ENCODE measurements around the gene DCDC2C. TPM values are rescaled to one million over a fixed set of nuclear protein-coding genes. Genes with fewer than 3 reads are reported as not detected.

Gene DCDC2C
- total RNA-seq, 1 experiment from 2014 or later, result not detected

DNA sequence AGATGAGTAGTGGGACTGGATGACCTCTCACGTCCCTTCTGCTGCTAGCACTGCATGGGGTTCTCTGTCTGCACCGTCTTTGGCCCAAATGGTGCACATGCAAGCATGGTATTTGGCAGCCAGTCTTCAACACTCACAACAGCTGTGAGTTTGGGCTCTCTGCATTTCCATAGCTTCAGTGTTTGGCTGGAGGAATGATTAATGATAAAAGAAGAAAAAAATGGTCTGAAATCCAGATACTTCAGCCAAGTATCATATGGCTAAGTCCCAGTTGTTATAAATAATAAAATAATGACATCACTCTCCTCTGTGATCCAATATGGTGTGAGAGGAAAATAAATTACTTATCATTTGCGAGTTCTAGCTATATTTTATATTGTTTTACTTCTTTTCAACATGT is 173.3 kb downstream of the DCDC2C start:
- no peak overlapping the region for H3K27ac Mint-ChIP-seq
- peaks cover 7% of the 10 kb centered on the region for H3K27me3 Mint-ChIP-seq (ENCODE audit: low read depth)
- CTCF ChIA-PET, result no interaction called here
- no peak for DNase-seq (ENCODE audit: low spot score)
- POLR2A ChIA-PET, result no interaction called here
- H3K36me3 Mint-ChIP-seq, result peaks cover 63% of the 10 kb centered on the region
- H3K9me3 Mint-ChIP-seq, result peaks cover 83% of the 10 kb centered on the region
- no peak for TF ChIP-seq NFYB (CRISPR knock-in tag; conservative IDR thresholded peaks at IDR 0.05; ENCODE audit: low read depth)
- no peak for TF ChIP-seq TCF7 (CRISPR knock-in tag; IDR thresholded peaks at IDR 0.05; ENCODE audit: low read depth)
- TF ChIP-seq TEAD4 (CRISPR knock-in tag; IDR thresholded peaks at IDR 0.05), result no peak
- TF ChIP-seq GTF2I (CRISPR knock-in tag; conservative IDR thresholded peaks at IDR 0.05), result no peak
- TF ChIP-seq, protein P1, sequence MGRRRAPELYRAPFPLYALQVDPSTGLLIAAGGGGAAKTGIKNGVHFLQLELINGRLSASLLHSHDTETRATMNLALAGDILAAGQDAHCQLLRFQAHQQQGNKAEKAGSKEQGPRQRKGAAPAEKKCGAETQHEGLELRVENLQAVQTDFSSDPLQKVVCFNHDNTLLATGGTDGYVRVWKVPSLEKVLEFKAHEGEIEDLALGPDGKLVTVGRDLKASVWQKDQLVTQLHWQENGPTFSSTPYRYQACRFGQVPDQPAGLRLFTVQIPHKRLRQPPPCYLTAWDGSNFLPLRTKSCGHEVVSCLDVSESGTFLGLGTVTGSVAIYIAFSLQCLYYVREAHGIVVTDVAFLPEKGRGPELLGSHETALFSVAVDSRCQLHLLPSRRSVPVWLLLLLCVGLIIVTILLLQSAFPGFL (CRISPR knock-in tag; IDR thresholded peaks at IDR 0.05; ENCODE audit: borderline replicate concordance), result no peak
- no peak for TF ChIP-seq FOXP1 (CRISPR knock-in tag; IDR thresholded peaks at IDR 0.05; ENCODE audit: borderline replicate concordance)
- TF ChIP-seq, protein P2, sequence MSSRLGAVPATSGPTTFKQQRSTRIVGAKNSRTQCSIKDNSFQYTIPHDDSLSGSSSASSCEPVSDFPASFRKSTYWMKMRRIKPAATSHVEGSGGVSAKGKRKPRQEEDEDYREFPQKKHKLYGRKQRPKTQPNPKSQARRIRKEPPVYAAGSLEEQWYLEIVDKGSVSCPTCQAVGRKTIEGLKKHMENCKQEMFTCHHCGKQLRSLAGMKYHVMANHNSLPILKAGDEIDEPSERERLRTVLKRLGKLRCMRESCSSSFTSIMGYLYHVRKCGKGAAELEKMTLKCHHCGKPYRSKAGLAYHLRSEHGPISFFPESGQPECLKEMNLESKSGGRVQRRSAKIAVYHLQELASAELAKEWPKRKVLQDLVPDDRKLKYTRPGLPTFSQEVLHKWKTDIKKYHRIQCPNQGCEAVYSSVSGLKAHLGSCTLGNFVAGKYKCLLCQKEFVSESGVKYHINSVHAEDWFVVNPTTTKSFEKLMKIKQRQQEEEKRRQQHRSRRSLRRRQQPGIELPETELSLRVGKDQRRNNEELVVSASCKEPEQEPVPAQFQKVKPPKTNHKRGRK (CRISPR knock-in tag; IDR thresholded peaks at IDR 0.05; ENCODE audit: borderline replicate concordance), result no peak
- TF ChIP-seq SMAD4 (CRISPR knock-in tag; IDR thresholded peaks at IDR 0.05), result no peak
- TF ChIP-seq, protein P3, sequence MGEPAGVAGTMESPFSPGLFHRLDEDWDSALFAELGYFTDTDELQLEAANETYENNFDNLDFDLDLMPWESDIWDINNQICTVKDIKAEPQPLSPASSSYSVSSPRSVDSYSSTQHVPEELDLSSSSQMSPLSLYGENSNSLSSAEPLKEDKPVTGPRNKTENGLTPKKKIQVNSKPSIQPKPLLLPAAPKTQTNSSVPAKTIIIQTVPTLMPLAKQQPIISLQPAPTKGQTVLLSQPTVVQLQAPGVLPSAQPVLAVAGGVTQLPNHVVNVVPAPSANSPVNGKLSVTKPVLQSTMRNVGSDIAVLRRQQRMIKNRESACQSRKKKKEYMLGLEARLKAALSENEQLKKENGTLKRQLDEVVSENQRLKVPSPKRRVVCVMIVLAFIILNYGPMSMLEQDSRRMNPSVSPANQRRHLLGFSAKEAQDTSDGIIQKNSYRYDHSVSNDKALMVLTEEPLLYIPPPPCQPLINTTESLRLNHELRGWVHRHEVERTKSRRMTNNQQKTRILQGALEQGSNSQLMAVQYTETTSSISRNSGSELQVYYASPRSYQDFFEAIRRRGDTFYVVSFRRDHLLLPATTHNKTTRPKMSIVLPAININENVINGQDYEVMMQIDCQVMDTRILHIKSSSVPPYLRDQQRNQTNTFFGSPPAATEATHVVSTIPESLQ (CRISPR knock-in tag; IDR thresholded peaks at IDR 0.05), result no peak
- no peak for ATAC-seq
- no peak overlapping the region for H3K4me3 Mint-ChIP-seq
- no peaks in the 10 kb centered on the region for H3K4me1 Mint-ChIP-seq

DNA sequence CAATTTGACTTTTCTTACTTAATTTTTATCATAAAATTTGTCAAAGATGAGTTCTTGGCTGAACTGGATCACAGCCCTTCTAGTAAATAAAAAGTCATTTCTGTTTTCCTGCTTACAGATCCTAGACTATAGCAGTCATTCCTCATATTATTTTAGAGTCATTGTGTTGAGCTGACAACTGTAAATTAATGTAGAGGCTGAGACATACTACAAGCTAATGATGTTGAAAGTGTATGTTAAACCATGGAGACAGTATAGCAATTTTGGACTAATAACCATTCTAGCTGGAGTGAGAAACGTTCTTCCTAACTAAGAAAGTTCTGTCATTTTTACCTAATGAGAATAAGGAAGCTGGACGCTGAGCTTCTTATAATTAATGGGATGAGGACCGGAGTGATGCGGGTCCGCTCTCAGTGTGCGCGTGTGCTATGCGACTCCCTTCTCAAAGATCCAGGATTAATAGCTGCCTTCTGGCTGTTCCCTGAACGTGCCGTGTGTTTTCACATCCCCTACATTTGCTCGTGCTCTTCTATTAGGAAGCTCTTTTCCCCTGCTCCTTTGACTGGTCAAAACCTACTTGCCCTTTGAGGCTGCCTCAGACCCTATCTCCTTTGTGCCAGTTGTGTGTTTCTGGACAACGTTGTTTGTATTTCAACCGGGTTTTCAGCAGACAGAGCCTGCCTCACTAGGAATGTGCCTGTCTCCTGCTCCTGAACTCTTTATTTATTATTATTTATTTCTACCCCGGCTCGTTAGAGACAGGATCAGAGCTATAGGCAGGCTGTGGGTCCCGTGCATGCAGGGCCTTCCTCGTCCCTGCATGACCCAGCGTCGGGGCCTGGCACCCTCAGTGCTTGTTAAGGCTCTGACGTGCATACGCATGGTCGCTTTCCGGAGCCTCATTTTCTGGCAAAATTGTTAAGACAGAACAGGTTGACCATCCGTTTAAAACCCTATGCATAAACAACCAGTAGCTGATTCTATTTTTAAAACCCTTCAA is 182.6 kb downstream of the DCDC2C start:
- Mint-ChIP-seq H3K9me3 (peaks cover 95% of the 10 kb centered on the region), H3K4me1 (no peaks in the 10 kb centered on the region), H3K27ac (no peak overlapping the region), H3K27me3 (ENCODE audit: low read depth) (peaks cover 11% of the 10 kb centered on the region), H3K36me3 (peaks cover 70% of the 10 kb centered on the region), H3K4me3 (no peak overlapping the region)
- CTCF ChIA-PET, result no interaction called here
- POLR2A ChIA-PET, result no interaction called here
- ATAC-seq, result no peak
- TF ChIP-seq PRRX2 (CRISPR knock-in tag; IDR thresholded peaks at IDR 0.05) (no peak), ESRRA (CRISPR knock-in tag; IDR thresholded peaks at IDR 0.05; ENCODE audit: borderline replicate concordance) (no peak), CREB1 (CRISPR knock-in tag; IDR thresholded peaks at IDR 0.05) (no peak), ZNF121 (CRISPR knock-in tag; IDR thresholded peaks at IDR 0.05) (no peak)
- no peak for DNase-seq (ENCODE audit: low spot score)

DNA sequence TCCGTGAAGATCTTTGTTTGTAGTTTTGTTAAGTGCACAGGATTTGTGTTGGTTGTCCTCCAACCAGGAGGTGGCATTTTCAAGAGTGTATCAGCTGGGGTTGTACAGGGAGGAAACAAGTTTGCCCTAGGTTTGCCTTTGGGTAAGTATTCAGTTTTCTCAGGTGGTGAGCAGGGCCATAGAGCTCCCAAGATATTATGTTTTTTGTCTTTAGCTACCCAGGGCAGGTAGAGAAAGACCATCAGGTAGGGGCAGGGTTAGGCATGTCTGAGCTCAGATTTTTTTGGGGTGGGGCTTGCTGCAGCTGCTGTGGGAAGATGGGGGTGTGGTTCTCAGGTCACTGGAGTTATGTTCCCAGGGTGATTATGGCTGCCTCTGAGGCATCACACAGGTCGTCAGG is 191.6 kb downstream of the DCDC2C start:
- no peak overlapping the region for H3K27ac Mint-ChIP-seq
- H3K27me3 Mint-ChIP-seq (ENCODE audit: low read depth), result peaks cover 16% of the 10 kb centered on the region
- TF ChIP-seq, protein P4, sequence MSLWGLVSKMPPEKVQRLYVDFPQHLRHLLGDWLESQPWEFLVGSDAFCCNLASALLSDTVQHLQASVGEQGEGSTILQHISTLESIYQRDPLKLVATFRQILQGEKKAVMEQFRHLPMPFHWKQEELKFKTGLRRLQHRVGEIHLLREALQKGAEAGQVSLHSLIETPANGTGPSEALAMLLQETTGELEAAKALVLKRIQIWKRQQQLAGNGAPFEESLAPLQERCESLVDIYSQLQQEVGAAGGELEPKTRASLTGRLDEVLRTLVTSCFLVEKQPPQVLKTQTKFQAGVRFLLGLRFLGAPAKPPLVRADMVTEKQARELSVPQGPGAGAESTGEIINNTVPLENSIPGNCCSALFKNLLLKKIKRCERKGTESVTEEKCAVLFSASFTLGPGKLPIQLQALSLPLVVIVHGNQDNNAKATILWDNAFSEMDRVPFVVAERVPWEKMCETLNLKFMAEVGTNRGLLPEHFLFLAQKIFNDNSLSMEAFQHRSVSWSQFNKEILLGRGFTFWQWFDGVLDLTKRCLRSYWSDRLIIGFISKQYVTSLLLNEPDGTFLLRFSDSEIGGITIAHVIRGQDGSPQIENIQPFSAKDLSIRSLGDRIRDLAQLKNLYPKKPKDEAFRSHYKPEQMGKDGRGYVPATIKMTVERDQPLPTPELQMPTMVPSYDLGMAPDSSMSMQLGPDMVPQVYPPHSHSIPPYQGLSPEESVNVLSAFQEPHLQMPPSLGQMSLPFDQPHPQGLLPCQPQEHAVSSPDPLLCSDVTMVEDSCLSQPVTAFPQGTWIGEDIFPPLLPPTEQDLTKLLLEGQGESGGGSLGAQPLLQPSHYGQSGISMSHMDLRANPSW (CRISPR knock-in tag; conservative IDR thresholded peaks at IDR 0.05; ENCODE audit: low read depth), result no peak
- CTCF ChIA-PET, result no interaction called here
- no peaks in the 10 kb centered on the region for H3K4me1 Mint-ChIP-seq
- peaks cover 86% of the 10 kb centered on the region for H3K36me3 Mint-ChIP-seq
- H3K4me3 Mint-ChIP-seq, result no peak overlapping the region
- peaks cover 93% of the 10 kb centered on the region for H3K9me3 Mint-ChIP-seq
- POLR2A ChIA-PET, result no interaction called here
- no peak for DNase-seq (ENCODE audit: low spot score)
- no peak for ATAC-seq

Other genes starting within 250 kb of the DCDC2C start
- gene ADI1, start 184.0 kb upstream of the DCDC2C start, total RNA-seq (2021), result 20.1 to 21.4 TPM (median 20.1 TPM) in 3 replicates
- 34.0 to 44.4 TPM (median 38.7 TPM) in 3 replicates for gene RNASEH1, start 145.2 kb upstream of the DCDC2C start, total RNA-seq (2021)
- 1,629 to 1,800 TPM (median 1,725 TPM) in 3 replicates for gene RPS7, start 128.3 kb upstream of the DCDC2C start, total RNA-seq (2021)
- gene COLEC11, start 108.5 kb upstream of the DCDC2C start, total RNA-seq (2021), result 0.69 to 1.3 TPM (median 0.87 TPM) in 3 replicates
- not detected in 3 replicates for gene ALLC, start 45.4 kb upstream of the DCDC2C start, total RNA-seq (2021)

Data from WTC11 (cell line).